Measurements from ENCODE around the gene ANKRD10.

Gene ANKRD10

DNA sequence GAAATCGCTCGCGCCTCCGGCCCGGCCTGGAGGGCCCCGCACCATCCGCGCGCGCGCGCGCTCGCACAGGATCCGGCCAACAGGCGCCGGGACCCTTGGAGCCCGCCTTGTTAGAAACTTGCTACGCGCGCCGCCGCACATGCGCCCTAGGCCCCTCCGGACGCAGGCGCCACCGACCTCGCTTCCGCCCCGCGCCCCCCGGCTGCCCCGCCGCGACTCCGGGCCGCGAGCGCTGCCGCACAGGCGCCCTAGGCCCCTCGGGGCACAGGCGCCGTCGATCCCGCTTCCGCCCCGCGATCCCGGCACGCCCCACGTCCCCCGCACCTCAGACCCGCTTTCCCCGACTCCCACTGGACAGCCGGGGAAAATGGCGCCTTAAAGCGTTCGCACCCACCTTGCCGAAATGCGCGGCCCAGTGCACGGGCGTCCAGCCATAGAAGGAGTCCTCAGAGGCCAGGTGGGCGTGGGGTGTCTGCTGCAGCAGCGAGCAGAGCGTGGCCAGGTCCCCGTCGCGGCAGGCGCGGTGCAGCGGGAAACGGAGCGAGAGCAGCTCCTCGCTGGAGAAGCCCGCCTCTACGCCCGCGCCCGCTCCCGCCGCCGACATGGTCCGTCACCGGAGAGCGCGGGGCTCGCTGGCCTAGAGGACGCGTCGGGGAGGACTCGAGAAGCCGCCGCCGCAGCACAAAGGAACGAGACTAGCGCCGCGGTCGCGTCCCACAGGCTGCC is 375 bp downstream of the ANKRD10 start:
- peak; percentile 49 to 85 (median 64) for DNase-seq

DNA sequence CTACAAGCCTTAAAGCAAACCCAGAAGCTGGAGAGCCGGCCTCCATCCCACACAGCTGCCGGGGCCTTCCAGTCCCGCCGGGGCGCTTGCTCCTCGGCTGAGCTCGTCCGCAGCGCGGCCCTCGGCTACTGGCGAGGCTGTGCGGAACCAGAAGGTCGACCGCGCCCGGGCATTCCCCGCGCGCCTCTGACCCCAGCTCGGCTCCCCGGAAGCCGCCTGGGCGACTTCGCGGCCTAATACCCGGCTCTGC is 863 bp downstream of the ANKRD10 start:
- peak in 1 of 5 experiments; percentile 35 for DNase-seq

DNA sequence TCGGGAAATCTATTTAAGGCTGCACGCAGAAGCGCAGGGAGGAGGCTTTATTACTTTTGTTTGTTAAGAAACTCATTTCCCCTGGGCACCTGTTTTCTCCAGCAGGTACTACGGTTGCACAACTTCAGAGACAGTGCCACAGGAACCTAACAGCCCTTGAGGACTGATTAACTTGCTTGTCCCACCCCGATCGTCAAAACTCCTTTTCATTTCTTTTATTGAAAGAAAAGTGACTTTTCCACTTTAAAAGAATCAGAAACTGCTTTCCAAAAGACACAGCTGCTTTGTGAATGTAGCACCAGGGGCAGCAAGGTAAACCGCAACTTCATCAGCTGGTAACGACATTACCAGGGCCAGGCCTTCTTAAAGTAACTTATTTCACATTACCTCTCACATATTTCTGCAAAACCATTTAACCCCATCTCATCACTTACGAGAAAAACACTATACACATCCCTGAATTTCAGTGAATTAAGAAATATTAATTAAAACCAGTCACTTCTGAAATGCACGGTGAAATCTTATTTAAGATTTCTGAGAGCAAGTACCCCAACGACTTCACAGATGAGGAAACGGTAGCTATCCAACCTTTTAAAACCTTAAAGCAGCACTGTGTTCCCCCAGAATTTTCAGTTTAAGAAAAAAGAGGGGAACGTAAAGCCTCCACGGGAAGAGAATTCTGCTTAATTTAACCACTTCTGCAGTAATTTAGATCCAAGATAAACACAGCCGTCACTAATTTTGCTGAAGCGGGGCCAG is 1.4 kb downstream of the ANKRD10 start:
- DNase-seq = peak in 2 of 5 experiments; percentile 12 to 66

DNA sequence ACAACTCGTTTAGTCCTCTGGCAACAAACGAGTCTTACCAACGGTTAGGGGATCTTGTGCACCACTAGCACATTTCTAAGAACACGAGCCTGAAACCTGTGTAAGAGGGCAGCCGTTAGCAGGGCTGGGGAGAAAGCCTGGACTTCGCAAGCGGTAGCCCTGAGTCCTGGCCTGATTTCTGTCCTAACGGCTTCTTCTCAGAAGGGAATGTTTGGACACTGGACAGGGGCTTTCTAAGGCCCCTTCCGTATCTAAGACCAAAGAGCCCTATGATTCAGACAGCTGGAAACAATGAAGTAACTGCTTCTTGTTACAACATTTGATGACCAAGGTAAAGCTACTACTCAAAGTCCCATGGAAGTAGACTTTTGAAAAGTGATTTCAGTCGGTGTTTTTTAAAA is 2.2 kb downstream of the ANKRD10 start:
- DNase-seq = peak in 1 of 5 experiments; percentile 13

DNA sequence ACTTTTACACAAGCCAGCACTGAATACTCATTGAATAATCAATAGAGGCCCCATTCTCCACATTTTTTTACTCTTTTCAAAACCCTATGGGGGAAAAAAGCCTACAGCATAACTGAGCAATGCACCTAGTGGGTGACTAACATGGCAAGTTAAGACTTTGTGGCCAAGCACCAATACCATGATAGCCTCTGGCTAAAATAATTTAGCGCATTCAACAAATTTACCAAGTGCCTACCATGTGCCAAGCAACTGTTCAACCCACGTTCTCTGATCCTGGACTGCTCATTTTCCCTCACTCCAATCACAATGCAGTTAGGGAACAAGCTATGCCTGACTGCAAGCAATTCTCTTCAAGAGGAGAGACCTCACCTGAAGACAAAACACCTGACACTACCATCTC is 3.0 kb downstream of the ANKRD10 start:
- no peak for DNase-seq

DNA sequence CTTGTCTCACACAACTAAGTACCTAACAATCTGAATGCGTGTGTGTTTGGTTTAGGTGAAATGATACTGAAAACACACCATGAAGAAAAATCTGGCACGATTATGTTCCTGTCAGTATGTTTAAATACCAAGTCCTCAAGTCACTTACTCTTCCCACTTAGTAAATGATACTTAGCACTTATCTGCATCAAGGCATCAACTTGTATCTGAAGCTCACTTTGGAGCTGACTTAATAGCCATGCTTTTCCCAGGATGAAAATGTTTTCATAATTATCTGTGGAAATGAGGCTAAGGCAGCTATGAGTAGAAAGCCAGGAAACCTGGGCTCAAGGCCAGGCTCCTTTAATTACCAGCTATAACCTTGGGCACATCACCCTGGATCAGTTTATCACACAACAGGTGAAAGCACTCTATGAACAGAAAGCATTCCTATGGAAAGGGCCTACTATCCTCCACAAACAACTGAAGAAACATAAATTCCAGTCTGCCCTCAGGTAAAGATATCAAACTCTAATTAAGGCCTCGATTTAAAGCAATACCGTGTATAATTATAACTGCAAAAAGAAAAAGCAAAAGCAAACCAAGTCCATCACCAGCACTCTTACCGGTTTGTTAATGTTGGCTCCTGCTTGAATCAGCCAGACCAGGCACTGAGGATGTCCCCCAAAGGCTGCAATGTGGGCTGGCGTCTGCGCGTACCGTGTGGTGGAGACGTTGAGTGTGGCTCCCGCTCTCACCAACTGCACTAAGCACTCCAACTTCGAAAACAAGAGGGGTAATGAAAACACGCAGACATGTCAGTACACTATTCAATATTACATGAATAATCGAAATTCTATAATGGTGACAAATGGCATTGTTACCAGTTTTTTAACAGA is 4.6 kb downstream of the ANKRD10 start:
- DNase-seq = no peak

DNA sequence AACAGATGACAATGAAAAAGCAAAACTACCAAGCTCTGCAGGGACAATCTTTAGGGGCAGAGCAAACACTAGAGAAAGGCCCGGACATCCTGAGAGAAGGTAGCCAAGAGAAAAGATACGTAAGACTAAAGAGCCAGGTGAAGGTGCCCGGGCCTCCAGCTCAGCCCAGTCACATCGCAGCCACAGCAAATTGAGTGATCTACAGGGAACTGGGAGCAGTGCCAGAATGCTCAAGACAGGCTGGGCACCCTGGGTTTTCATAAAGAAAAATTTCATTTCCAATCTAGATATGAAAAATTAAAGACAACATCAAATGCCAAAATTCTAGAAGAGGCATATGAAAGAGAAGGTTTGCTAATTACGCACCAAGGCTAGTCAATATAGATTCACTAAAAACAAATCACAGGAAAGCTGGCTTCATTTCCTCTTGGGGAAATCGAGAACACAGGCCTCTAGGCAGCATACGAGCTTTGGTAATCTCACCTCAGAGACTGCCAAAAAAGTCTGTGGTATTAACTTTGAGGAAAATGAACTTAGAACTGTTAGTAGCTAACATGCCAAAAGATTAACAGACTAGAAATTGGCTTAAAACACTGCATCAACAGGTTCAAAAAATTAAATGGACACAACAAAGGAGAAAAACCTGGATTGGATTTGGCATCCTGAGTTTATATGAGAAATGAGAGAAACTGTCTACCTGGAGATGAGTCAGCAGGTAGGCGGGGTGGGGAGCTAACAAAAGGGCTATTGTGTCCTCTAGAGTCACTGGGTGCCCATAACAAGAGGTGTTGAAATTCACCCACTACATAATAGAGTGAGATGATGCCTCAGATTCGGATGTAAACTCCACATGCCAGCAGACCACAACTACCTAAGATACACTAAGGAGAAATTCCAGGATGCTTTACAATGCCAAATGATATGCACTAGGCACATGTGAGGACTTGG is 6.6 kb downstream of the ANKRD10 start:
- DNase-seq = no peak

DNA sequence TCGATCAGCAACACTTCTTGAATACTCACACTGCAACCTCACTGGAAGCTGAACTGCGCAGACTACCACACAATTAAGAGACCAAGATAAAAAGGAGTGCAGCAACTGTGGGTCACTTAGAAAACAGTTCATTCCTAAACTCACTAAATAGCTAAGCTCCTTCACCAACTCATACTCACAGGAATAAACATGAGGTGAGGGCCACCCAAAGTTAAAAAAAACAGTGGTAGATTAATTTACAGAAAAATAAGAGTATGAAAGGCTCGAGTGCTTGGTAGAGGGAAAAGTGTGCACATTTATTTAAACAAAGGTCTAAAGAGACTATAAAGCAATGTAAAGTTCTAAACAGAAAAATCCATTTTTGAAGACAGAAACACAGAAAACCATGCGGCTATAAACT is 7.6 kb downstream of the ANKRD10 start:
- DNase-seq = no peak

DNA sequence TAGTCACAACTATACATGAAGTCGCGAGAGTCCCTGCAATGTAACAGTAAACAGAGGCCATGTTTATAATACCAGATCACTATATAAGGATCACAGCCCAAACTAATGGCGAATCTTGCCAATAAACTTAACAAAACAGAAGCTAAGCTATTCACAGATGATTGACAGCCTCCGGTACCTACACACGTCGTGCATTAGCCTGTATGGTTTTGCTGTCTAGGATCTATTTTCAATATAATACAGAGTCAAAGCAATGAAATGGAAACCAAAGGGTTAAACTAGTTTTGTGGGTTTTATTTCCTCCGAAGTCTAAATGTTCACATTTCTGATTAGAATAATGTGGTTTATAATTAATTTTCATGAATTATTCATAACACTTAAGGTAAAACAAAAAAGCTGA is 10.1 kb downstream of the ANKRD10 start:
- no peak for DNase-seq

DNA sequence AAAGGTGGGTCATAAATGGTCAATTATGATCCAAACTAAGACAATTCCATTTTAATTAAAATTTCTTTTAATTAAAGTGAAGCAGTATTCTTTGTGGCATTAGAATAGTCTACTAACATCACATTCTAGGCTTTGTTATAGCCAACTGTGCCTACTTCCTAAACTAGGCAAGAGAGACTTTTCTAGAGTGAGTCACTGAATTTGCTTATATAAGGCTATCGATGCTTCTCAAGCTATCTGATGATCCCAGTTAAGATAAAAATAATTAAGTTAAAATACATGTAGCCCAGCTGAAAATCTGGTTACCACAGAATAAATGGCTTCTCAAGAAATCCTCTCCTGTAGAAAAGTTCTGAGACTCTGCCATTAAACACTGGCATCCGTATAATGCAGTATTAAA is 12.5 kb downstream of the ANKRD10 start:
- DNase-seq = no peak

DNA sequence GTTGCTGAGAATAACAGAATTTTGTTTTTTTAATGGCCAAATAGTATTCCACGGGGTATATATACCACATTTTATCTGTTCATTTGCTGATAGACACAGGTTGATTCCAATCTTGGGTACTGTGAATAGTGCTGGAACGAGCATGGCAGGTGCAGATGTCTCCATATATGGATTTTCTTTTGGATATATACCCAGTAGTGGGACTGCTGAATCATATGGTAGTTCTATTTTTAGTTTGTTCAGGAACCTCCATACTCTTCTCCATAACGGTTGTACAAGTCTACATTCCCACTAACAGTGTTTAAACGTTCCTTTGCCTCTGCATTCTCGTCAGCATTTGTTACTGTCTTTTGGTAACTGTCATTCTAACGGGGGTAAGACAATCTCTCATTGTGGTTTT is 17.3 kb downstream of the ANKRD10 start:
- DNase-seq = no peak

DNA sequence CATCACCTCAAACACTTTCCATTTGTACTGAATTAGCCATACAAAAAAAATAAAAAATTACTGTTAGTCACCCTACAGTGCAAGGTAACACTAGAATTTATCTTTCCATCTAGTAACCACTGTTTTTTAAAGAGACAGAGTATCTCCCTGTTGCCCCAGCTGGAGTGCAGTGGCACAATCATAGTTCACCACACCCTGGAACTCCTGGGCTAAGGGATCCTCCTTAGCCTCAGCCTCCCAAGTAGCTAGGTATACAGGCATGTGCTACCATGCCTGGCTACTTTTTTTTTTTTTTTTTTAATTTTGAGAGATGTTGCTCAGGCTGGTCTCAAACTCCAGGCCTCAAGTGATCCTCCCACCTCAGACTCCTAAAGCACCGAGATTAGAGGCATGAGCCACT is 17.9 kb downstream of the ANKRD10 start:
- no peak for DNase-seq

DNA sequence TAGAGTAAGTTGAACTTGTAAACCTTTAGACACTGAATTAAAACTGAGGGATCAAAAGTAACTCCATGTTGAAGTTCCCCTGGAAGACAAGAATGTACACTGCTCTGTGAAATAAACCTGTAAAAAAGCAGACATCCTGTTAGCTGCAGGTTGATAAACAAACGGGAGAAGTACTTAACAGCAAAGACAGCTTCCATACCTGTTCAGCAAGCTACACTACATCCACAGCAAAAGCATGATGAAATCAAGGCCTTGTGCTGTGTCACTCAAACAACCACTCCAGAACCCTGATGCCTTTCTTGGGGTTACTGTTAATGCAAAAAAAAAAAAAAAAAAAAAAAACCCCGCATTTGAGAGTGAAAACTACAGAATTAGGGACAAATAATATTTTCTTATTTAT is 20.8 kb downstream of the ANKRD10 start:
- no peak for DNase-seq

DNA sequence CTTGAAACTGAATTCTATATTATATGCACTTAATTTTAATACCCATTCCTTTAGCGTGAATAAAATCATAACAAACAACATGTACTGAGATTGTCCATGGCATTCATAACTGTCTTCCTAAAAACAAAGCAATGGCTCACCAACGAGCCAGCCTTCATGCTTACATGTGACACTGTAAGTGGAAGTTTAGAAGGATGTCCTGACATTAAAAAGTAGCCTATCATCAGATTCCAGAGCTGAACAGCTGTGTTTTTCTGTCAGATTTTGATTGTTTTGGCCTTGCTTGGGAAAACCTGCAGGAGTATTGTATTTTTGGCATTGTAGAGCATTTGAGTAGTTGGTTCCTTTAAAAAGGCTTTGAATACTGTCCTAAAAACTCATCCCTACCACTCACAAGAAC is 21.3 kb downstream of the ANKRD10 start:
- no peak for DNase-seq

DNA sequence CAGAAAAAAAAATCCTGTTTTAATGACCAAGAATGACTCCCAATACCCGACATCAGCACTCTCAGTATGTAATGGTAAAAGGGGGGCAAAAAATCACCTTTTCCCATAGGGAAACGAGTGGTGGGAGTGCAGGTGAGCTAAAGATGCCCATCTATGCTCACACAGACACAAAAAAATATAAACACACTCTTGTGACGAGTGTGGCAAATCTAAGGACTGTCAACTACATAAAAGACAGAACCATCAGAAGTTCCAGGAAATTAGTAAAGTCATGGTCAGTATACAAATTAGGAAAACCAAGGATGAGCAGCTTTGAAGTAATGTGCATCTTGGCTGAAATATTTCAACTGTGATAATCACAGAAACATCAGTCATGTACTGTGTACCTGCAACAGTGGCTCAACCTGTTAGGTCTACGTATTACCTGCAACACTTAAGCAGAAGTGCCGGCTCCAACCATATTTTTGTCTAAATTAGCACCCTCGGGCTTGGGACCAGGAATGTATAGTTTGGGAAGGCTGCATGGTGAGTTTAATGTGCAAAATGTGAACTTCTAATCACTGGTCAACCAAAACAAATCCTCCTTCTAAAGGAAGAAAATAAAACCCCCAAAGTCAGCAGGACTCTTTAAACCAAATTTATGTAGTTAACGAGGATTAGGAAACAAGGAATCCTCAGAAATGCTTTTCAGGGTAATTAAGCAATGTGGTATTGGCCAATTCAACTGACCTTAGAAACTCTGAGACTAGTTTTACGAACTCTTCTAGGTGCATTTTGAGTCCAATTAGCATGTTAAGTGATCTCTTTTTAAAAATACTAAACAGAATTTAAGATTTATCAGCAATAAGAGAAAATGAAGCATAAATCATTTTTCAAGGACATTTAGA is 24.3 kb downstream of the ANKRD10 start:
- DNase-seq = no peak

DNA sequence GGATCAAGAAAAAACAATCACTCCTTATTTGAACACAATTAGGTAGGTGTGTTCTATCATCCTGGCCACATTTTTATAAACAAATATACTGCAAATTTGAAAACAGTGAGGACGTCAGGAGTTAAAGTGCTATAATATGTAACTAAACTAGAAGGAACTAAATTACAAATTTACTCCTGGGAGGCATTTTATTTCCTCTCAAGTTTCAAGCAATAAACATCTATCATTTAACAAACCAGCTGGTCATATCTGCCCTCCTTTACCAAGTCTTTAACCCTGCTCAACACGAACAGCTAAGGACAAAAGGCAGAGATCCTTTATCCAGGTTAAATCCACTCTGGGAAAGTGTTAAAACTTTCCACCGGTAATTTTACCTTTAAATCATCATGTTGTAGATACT is 26.5 kb downstream of the ANKRD10 start:
- no peak for DNase-seq

DNA sequence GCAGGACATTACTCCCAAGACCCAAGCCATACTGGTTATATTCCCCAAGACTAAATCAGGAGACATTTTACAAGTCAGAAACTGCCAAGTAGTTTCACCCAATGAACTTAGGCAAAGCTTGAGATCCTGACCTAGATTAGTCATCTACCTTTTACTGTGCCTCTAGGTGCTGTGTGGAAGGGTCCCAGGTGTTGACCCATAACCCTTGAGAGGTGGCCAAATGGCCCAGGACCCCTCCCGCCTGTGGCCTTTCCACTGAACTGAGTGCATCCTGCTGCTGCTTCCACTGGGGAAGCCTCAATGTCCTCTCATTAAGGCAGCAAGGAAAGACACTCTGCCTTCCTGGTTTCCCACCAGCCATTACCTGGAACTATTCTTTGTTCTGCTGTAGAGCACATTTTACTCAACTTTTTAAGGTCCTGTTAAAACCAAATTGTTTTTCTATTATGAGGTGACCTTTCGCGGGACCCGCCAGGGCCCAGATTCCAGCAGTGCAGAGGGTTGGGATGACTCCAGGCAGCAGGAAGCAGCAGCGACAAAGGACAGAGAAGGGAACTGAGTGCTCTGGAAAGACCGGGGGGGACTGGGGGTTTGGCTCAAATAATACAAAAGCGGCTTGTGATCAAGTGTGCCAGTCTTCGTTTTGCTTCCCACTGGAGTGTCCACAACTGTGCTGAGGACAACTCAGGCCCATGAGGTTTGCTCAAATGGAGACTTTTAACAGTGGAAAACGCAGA is 27.1 kb downstream of the ANKRD10 start:
- no peak for DNase-seq

DNA sequence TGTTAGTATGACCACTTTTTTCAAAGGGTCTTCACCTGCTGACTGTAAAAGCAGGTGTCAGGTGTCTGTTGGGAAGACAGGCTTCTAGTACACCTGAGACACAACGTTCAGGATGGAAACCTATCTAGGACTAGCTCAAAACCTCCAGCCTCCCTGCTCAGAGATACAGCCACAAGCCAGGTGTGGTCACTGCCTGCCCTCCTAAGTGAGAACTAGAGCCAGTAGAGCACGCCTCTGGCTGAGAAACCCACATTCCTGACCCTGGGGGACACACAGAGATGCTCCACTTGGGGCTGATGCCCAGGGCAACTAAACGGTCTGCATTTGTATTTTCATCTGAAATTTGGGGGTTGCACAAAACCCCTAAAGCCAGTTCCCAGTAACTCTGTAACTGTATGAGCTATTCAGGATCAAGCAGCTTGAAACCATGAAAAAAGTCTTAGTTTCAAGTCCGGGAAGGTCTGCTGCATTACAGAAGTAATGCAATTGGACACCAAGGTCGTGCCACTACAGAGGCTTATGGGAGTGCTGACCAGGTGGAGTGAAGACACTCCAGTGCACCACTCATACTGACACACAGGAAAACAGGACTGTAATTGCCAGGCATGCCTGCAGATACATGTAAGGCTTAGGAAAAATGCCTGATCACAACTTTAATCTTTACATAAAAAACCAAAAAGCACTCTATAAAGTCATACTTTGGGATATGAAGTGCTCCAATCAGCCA is 27.8 kb downstream of the ANKRD10 start:
- no peak for DNase-seq

DNA sequence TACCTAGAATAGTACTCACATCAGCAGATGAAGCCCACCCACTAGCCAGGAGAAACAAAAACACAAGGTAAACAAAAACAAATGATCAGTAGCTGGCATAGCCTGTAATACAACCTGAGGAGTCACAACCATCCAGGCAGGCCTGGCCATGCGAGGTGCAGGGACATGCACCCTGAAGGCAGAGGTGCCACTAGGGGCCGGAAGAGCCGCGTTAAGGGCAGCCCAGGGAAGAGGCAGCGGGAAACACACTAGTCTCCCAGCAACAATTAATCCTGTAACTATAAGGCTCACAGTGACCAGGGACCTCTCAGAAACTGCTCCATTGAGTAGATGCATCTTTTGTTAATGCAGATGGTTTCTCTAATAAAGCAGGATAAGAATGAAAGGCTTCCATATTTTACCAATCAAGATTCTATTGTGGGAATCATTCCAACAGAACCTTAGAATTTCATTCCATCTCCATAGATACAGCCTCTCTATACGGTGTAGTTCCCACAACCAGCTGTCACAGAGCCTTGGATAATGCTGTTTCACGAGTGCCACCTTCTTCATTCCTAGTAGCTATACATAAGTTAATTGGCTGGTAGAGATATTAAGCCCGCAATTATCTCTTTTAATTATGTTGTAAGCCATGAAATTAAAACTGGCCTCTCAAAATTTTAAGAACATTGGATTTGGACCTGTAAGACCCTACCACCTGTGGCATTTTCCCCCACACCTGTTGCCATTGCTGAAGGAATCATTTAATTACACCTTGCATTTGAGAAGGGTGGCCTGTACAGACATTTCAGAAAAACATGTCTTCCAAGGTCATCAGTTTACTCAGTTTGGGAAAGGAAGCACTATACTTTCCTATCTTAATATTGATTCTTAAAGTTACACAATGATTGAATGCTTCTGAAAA is 28.7 kb downstream of the ANKRD10 start:
- no peak for DNase-seq

Measured in T-helper 2 cell (primary cell).